Astrocyte of the hippocampus (primary cell): Measurements from ENCODE around the gene B3GALT6.

ENCODE experiments used
- DNase-seq: peaks from one replicate; pipeline ENCODE4 v3.0.0; 2011; ENCODE audit warnings: low read depth, low spot score

B3GALT6 gene

GRCh38 chr1:1231400-1232207, 433 bp upstream of the B3GALT6 start, which contains the start of gene SDF4:
Gene SDF4 (minus strand): TSS chr1:1232001. CDS start chr1:1228772, 3,229 bp downstream.
- DNase-seq, result peak; percentile 100

GRCh38 chr1:1232796-1233566, 944 bp downstream of the B3GALT6 start:
- no peak for DNase-seq

- no peak for DNase-seq
Observed at GRCh38 chr1:1233567-1233892, 1.5 kb downstream of the B3GALT6 start.

DNA sequence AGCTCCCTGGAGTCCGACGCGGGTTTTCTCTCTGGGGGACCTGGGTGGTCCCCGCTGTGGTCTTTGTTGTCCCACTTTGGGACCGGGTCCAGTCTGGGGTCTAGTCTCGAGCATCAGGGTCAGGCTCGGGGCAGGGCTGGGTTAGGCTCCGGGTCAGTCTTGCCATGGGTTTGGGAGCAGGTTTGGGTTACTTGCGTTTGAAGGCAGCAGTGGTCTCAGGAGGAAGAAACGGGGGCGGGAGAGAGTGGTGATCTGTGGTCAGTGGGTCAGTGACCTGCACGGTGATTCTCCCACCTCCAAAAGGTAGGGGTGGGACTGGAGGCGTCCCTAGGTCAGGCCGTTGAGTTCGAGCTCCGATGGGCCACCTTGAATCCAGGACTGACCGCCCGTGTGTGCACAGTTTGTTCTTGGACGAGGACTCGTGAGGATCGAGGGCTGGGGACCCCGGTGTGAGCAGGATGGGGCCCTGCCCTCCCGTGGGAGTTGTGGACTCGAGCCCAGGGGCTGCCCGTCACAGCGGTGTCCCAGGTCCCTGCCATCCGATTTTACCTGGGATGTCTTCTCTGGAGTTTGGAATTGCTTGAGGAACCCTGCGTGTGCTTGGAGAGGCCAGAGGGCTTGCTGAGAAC, 2.3 kb downstream of the B3GALT6 start:
- no peak for DNase-seq

GRCh38 chr1:1235016-1235744, 3.1 kb downstream of the B3GALT6 start:
- no peak for DNase-seq

DNA sequence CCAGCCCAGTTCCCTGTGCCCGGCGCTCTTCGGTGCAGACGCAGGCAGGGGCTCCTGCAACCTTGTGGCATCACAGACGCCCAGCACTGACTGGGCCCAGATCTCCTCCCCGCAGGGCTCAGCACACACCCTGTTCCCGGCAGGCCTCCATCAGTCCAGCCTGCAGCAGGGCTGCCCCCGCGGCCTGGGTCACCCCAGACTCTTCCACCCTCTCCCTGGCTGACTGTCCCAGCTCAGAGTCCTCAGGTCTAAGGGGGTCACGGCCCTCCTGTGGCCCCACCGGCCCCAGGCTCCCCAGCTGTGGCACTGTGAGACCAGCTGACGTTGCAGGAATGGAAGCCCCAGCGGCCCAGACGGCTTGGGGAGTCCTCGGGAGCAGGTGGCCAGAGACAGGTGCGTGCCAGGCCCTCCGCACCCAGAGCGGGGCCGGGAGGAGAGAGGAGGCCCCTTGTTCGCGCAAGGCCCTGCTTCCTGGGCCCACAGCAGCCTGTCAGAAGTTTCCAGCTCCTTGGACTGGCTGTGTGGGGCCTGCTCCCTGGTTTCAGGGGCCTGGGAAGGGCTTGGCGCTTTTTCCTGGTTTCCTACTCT, 4.2 kb downstream of the B3GALT6 start:
- DNase-seq, result no peak

DNA sequence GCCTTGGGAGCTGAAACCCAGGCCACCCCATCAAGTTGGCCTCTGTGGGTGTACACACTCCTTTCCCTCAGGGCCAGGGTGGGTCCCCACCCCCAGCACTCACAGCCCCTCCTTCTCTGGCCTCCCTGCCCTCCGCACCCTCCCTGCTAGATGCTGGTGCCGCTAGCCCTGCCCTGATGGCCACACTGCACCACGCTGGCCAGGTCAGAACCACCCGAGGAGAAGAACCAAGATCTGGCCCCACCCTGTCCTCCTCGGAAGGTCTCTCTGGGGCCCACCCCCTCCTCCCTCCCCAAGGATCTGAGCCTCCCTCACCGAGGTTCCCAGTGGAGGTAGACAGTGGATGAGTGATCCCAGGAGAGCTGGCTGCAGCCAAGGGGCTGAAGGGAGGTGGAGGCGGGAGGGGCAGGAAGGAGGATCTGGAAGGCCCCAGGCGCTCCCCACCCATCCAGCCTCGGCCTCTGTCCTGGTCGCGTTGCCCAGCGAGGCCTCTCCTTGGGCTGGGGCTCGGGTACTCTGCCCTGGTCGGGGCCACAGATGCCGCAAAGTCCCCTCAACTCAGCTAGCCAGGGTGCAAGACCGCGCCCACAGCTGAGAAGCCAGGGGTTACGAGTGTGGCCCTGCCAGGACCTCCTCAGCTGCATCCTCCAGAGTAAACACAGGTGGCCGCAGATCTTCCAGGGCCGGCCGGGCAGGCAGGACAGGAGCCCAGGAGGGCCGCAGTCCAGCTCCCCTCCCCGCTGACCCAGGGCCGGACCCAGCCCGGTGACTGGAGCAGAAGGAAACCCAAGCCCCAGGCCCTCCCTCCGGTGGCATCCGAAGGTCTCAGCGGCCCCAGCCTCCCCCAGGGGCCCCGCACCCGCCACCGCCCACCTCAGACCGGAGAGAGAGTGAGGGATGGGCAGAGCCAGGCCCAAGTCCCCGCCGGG, 5.2 kb downstream of the B3GALT6 start:
- DNase-seq, result no peak

GRCh38 chr1:1237874-1238701, 6.1 kb downstream of the B3GALT6 start:
- no peak for DNase-seq

DNA sequence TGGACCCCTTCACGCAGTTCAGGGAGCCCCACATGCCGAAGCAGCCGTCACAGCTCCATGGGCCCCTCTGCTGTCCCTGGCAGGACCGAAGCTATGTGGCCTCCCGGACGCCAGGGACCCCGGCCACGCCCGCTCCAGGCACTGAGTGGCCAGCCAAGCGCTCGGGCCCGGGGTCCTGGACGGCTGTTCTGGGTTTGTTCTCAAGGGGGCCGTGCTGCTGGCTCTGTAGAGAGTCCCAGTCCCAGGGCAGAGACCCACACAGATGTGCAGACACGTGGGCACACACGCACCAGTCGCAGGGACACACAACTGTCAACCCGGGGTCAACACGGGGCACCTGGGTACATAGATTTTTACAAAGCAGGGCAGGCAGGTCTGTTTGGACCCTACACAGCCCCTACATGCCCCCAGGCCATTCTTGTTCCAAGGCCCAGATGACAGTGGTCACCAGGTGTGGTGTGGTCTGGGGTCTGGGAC, 6.7 kb downstream of the B3GALT6 start:
- DNase-seq, result no peak

DNA sequence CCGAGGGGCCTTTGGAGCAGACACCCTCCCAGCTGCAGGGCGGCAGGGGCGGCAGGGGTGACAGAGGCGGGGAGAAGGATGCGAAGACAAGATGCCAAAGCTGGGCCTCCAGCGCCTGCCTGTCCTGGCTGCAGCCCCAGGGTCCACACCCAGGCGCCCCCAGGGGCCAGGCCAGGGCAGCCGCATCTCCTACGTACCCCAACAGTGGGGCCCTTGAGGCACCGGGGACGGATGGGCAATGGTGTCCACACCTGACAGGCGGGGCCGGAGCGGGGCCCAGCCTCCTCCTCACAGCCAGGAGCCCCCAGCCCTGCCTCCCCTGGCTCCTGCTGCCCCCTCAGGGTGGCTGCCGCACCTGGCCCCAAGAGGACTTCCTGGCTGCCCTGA, 7.2 kb downstream of the B3GALT6 start:
- DNase-seq, result no peak

DNA sequence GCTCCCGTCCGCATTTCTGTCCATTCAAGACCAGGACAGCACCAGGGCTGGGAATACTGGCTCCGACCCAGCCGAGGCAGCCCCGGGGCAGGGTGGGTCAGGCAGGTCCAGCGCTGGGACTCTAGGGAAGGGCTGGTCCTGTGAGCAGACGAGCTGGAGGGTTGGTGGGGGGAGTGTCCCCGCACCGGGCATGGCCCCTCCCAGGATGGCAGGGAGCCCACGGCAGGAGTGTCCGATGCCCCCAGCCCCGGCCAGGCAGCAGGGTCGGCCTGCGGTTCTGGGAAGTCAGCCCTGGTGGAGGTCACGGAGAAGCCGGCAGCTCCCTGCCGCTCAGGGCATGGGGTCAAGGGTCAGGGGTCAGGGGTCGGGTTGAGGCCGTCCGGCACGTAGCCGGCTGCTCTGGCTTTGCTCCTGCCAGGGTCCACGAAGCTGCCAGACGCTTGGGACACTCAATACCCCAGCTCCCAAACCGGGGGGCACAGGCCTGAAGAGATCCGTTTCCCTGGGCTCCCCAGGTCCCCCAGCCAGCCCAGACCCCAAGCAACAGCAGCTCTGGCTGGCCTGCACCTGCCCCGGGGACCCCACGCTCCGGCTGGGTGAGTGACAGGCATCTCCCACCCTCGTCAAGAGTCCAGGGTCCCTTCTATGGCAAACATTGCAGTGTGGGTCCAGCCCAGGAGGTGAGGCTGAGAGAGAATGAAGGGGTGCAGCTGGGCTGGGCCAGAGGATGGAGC, 7.7 kb downstream of the B3GALT6 start:
- DNase-seq, result no peak

DNA sequence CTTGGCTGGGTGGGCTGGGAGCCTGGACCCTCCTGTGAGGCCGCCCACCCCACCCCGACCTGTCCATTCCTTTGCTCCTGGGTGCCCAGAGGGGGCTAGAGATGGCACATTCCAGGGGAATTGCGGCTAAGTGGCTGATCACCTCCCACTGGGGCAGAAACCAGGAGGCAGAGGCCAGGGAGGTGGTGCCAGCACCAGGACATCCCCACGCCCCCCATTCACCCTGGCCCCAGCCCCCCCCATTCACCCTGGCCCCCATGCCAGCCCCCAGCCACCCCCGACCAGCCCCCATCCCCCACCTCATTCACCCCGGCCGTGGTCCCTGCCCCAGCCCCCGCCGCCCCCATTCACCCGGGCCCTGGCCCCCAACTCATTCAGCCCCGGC, 8.3 kb downstream of the B3GALT6 start:
- DNase-seq, result no peak

- DNase-seq, result no peak
Observed at GRCh38 chr1:1240822-1241587, 9.0 kb downstream of the B3GALT6 start.

DNA sequence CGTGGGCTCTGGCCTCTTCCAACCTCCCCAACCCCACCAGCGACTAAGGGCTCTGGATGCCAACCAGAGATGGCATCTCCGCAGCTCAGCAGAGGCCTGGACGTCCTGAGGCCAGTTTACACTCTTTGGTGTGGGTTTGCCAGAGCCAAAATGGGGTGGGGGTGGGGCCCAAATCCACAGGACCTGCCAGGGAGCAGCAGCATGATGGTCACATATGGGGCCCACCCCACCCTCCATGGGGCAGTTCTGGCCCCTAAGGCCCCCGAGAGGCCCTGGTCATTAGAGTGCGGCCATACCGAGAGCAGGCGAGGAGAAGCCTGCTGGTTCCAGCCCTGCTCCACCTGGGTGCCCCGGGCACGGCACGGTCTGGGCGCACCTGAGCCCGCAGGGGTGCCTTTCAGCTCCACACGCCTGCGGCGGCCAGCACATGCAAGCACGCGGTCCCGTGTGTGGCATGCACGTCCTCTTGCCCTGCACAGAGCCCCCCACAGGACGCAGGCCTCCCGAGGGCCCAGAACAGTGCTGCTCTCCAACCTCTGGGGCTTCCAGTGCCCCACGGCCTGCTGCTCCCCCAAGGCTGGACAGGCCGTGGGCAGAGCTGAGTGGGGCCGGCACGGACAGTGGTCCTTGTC, 9.7 kb downstream of the B3GALT6 start:
- no peak for DNase-seq

- no peak for DNase-seq
Observed at GRCh38 chr1:1242461-1243265, 10.6 kb downstream of the B3GALT6 start.

DNA sequence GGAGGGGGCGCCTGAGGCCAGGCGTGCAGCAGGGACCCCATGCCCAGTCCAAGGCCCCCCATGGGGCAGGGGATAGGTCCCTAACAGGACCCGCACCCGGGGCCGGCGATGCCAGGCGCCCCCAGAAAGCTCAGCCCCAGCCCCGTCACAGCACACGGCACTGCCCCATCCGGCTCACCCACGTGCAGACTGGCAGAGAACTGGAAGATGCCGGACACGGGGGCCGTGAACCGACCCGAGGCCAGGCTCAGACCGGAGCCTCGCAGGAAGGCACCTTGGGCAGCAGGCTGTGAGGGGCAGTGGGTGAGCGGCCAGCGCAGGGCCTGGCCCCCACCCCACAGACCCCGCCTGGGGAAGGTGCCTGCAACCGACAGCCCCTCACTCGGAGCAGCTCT, 11.2 kb downstream of the B3GALT6 start:
- DNase-seq, result no peak

DNA sequence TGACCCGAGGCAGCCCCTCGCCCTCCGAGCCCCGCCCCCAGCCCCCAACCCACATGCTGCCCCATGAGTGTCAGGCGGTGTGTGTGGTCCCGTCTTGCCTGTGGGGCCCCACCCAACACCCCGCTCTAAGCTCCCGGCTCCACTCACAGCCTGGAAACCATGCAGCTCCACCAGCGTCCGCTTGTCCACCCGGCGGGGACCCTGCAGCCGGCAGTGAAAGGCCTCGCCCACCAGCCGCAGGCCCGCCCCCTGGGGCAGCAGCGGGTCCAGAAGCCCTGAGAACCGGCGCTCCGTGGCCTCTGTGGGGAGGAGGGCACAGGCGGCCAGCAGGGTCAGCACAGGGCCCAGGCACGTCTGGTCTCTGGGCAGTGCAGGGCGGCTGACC, 11.8 kb downstream of the B3GALT6 start:
- no peak for DNase-seq
